H1 (cell line): Measurements from ENCODE around the gene ILK. TPM values are rescaled to one million over a fixed set of nuclear protein-coding genes. Genes with fewer than 3 reads are reported as not detected.

ENCODE experiments used
- HDAC2 ChIP-seq, 2 experiments: fragments of 300-600 bp in 1 of 2; sonication (generic) in 1 of 2; IDR thresholded peaks; 2 replicates each; pipeline ENCODE4 v1.6.1; 2011 to 2012; ENCODE audit warnings: low read depth in 2 of 2, low read length in 2 of 2, mild to moderate bottlenecking in 2 of 2, moderate library complexity in 2 of 2, borderline replicate concordance in 1 of 2, inconsistent platforms in 1 of 2
- POLR2AphosphoS5 ChIP-seq: IDR thresholded peaks from 2 replicates; pipeline ENCODE4 v1.6.1; 2011; ENCODE audit warnings: low read depth, low read length
- polyA plus RNA-seq, 7 experiments: library from polyadenylated mRNA; depleted of rRNA in 3 of 7; stranded (reverse) in 5 of 7; unstranded in 2 of 7; fragments of >200 nt in 5 of 7; fragments of 200-250 nt in 2 of 7; gene quantifications; 1 replicate in 5 of 7; 2 replicates in 1 of 7; 4 replicates in 1 of 7; pipeline versions ENCODE4 v1.2.1 to v1.2.3, GENCODE V29; 2011 to 2013; ENCODE audit warnings: missing spikeins in 2 of 7, mixed read lengths in 2 of 7
- total RNA-seq: library from RNA; stranded (reverse); fragmentation: NEBNext Ultra II Directional; extraction: Animal tissue kit (Norgen Biotek cat#: 25700); gene quantifications from 2 replicates; pipeline ENCODE4 v1.2.1, GENCODE V29; 2021

The ILK gene
- total and polyA plus RNA-seq, 2 of the 8 experiments (the other 6 are each of a cell fraction or from before 2014, with no cell fraction given): 91.4 to 132 TPM

DNA sequence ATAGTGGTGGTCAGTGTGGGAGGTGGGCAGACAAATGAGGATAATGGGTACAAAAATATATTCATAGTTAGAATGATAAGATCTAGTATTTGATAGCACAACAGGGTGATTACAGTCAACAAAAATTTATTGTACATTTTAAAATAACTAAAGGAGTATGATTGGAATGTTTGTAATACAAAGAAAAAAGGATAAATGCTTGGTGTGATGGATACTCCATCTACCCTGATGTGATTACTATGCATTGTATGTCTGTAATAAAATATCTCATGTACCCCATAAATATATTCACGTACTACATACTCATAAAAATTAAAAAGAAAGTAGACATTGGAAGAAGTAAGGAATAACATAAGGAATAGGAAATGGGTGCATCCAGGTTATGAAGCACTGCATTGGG is 15.6 kb upstream of the ILK start (continued):
- TF ChIP-seq POLR2AphosphoS5 (no peak), HDAC2 (IDR thresholded peaks at IDR 0.05; ENCODE audit: borderline replicate concordance in 1 of 2, low read depth in 2 of 2, low read length in 2 of 2) (no peak)
